HT1080 (cell line): ENCODE measurements around the gene THSD4. TPM values are rescaled to one million over a fixed set of nuclear protein-coding genes. Genes with fewer than 3 reads are reported as not detected.

Source experiments
- DNase-seq: peaks from one replicate; pipeline ENCODE4 v3.0.0-alpha.2; 2015; ENCODE audit warnings: low read depth
- total RNA-seq: library from RNA; depleted of rRNA; stranded (reverse); fragments of >200 nt; shearing (Covaris generic); gene quantifications from 2 replicates; pipeline ENCODE4 v1.2.3, GENCODE V29; 2014

The THSD4 gene
- total RNA-seq, 1 experiment from 2014 or later: 11.8 TPM

- DNase-seq: no peak
Measured at GRCh38 chr15:71323584-71323983, 208.3 kb downstream of the THSD4 start.

GRCh38 chr15:71325481-71325880 lies 210.2 kb downstream of the THSD4 start:
- DNase-seq: peak; percentile 15

GRCh38 chr15:71328453-71328852 lies 213.2 kb downstream of the THSD4 start:
- no peak for DNase-seq

GRCh38 chr15:71329041-71329440 lies 213.8 kb downstream of the THSD4 start:
- DNase-seq: no peak

- DNase-seq: peak; percentile 64
Measured at GRCh38 chr15:71329497-71330260, 214.4 kb downstream of the THSD4 start.

GRCh38 chr15:71330638-71331162 lies 215.4 kb downstream of the THSD4 start:
- DNase-seq: no peak

GRCh38 chr15:71331173-71331572 lies 215.9 kb downstream of the THSD4 start:
- DNase-seq: no peak

- DNase-seq: no peak
Measured at GRCh38 chr15:71332431-71333004, 217.2 kb downstream of the THSD4 start.

GRCh38 chr15:71333136-71333700 lies 217.9 kb downstream of the THSD4 start:
- no peak for DNase-seq

GRCh38 chr15:71333839-71334238 lies 218.6 kb downstream of the THSD4 start:
- DNase-seq: peak; percentile 23

- no peak for DNase-seq
Measured at GRCh38 chr15:71334434-71334833, 219.2 kb downstream of the THSD4 start.

- no peak for DNase-seq
Measured at GRCh38 chr15:71334873-71335272, 219.6 kb downstream of the THSD4 start.

GRCh38 chr15:71335591-71335990 lies 220.3 kb downstream of the THSD4 start:
- DNase-seq: no peak

GRCh38 chr15:71336671-71337070 lies 221.4 kb downstream of the THSD4 start:
- no peak for DNase-seq

- peak; percentile 71 for DNase-seq
Measured at GRCh38 chr15:71337197-71337845, 222.1 kb downstream of the THSD4 start.

GRCh38 chr15:71338265-71338664 lies 223.0 kb downstream of the THSD4 start:
- no peak for DNase-seq

- DNase-seq: no peak
Measured at GRCh38 chr15:71338827-71339542, 223.7 kb downstream of the THSD4 start.

- DNase-seq: no peak
Measured at GRCh38 chr15:71341811-71342550, 226.7 kb downstream of the THSD4 start.

- DNase-seq: no peak
Measured at GRCh38 chr15:71342658-71343057, 227.4 kb downstream of the THSD4 start.

GRCh38 chr15:71344316-71344715 lies 229.0 kb downstream of the THSD4 start:
- DNase-seq: no peak

GRCh38 chr15:71345186-71345585 lies 229.9 kb downstream of the THSD4 start:
- no peak for DNase-seq
